A673 (cell line): Measurements from ENCODE around the gene SHISA5. TPM values are rescaled to one million over a fixed set of nuclear protein-coding genes. Genes with fewer than 3 reads are reported as not detected.

Source experiments
- BruUV-seq: library from RNA; stranded (reverse); fragments of 400-500 nt; replicated peaks from 2 replicates; lab custom pipeline; 2021; lab: Mats Ljungman, UMichigan
- CTCF ChIA-PET: fragments of 300-600 bp; sonication (Branson Sonifier 250); formaldehyde crosslinking; loops from one replicate; lab custom pipeline; 2022; ENCODE audit warnings: antibody characterized with exemption; lab: Charles Lee
- POLR2A ChIA-PET: fragments of 300-600 bp; sonication (Branson Sonifier 250); formaldehyde crosslinking; loops from one replicate; lab custom pipeline; 2022; ENCODE audit warnings: antibody characterized with exemption; ENCODE audit not compliant: low non-redundant PET; lab: Charles Lee
- DNase-seq: peaks from one replicate; pipeline ENCODE4 v3.0.0-alpha.2; 2015; ENCODE audit warnings: low spot score
- H3K27ac ChIP-seq: fragments of 200-600 bp; sonication (generic); 2 replicates; pipeline ENCODE4 v1.5.1; 2016; ENCODE audit warnings: mixed run types, low read depth, mild to moderate bottlenecking, mixed read lengths, antibody characterized with exemption, low read length; ENCODE audit not compliant: poor library complexity, severe bottlenecking
- H3K27me3 ChIP-seq: fragments of 200-600 bp; sonication (generic); replicated peaks from 2 replicates; pipeline ENCODE4 v1.6.1; 2017; ENCODE audit warnings: mixed run types, low read depth, mild to moderate bottlenecking, mixed read lengths, antibody characterized with exemption, low read length; ENCODE audit not compliant: insufficient read depth, poor library complexity
- H3K36me3 ChIP-seq: fragments of 200-600 bp; sonication (generic); 2 replicates; pipeline ENCODE4 v1.6.1; 2016; ENCODE audit warnings: mixed run types, mild to moderate bottlenecking, mixed read lengths, antibody characterized with exemption, low read length; ENCODE audit not compliant: insufficient read depth, poor library complexity, severe bottlenecking
- H3K4me1 ChIP-seq: fragments of 200-600 bp; sonication (generic); 2 replicates; pipeline ENCODE4 v1.6.1; 2017; ENCODE audit warnings: mixed run types, mild to moderate bottlenecking, mixed read lengths, antibody characterized with exemption, low read length; ENCODE audit not compliant: insufficient read depth, poor library complexity, severe bottlenecking
- H3K4me3 ChIP-seq: fragments of 200-600 bp; sonication (generic); 2 replicates; pipeline ENCODE4 v1.5.1; 2016; ENCODE audit warnings: low read depth, mixed run types, mild to moderate bottlenecking, mixed read lengths, low read length; ENCODE audit not compliant: poor library complexity, severe bottlenecking
- H3K9me3 ChIP-seq: fragments of 200-600 bp; sonication (generic); 2 replicates; pipeline ENCODE4 v1.6.1; 2016; ENCODE audit warnings: mixed run types, low read depth, mild to moderate bottlenecking, mixed read lengths, antibody characterized with exemption, low read length; ENCODE audit not compliant: poor library complexity, severe bottlenecking
- CTCF ChIP-seq: fragments of 300-800, 200-600 bp; sonication (generic); conservative IDR thresholded peaks from 2 replicates; pipeline ENCODE4 v1.5.1; 2017; ENCODE audit warnings: low read depth, mild to moderate bottlenecking, antibody characterized with exemption, low read length, moderate library complexity, mixed read lengths
- EZH2 ChIP-seq: fragments of 200-600 bp; sonication (generic); IDR thresholded peaks from 2 replicates; pipeline ENCODE4 v1.6.1; 2017; ENCODE audit warnings: borderline replicate concordance, low read depth, mild to moderate bottlenecking, mixed read lengths, antibody characterized with exemption, low read length; ENCODE audit not compliant: poor library complexity, severe bottlenecking
- intact Hi-C: fragments of 100-400 bp; cut with micrococcal nuclease; formaldehyde crosslinking; loops from one replicate; pipeline ENCODE4 v1.10.0; 2022; ENCODE audit not compliant: unreplicated experiment
- total RNA-seq: library from RNA; stranded (reverse); gene quantifications from 2 replicates; pipeline ENCODE4 v1.2.3, GENCODE V29; 2021

SHISA5 gene
- total RNA-seq, 1 experiment from 2014 or later = 61.8 TPM

GRCh38 chr3:48435774-48436476 is 68.0 kb downstream of the SHISA5 start:
- CTCF ChIA-PET = interaction anchor here (0.6 to 2.2 kb wide), 22 partner anchors 10 to 421 kb away, joined by 3 to 23 read pairs (median 4); partner anchors contain the start of genes ATRIP, PFKFB4 and ZNF589
- Histone ChIP-seq H3K27ac (no peak overlapping the region), H3K27me3 (no peaks in the 10 kb centered on the region), H3K4me3 (no peak overlapping the region), H3K9me3 (no peaks in the 10 kb centered on the region), H3K36me3 (no peaks in the 10 kb centered on the region), H3K4me1 (no peaks in the 10 kb centered on the region)
- POLR2A ChIA-PET = interaction anchor here (0.5 kb wide), 1 partner anchor 71 kb away, joined by 4 read pairs; no protein-coding TSS in a partner anchor
- no TSS peak for BruUV-seq
- intact Hi-C loops = loop anchor here (1.0 to 5.0 kb wide), 2 partner anchors 34 to 204 kb away; no protein-coding TSS in a partner anchor
- TF ChIP-seq CTCF = peak; percentile 98
- TF ChIP-seq EZH2 = no peak
- DNase-seq = peak; percentile 75

- Histone ChIP-seq H3K4me1 (no peaks in the 10 kb centered on the region), H3K27ac (no peak overlapping the region), H3K4me3 (no peak overlapping the region), H3K36me3 (no peaks in the 10 kb centered on the region), H3K27me3 (no peaks in the 10 kb centered on the region), H3K9me3 (no peaks in the 10 kb centered on the region)
- no TSS peak for BruUV-seq
- ChIA-PET CTCF (interaction anchor here (1.3 to 2.2 kb wide), 6 partner anchors 16 to 241 kb away, joined by 3 to 23 read pairs (median 8); partner anchors contain the start of gene ZNF589), POLR2A (no interaction called here)
- no peak for DNase-seq
- no peak for TF ChIP-seq EZH2
- intact Hi-C loops = loop anchor here (5.0 kb wide), 1 partner anchor 33 kb away; no protein-coding TSS in a partner anchor
These were observed 68.8 kb downstream of the SHISA5 start for GRCh38 chr3:48435223-48435595.

GRCh38 chr3:48434591-48435222 is 69.3 kb downstream of the SHISA5 start:
- Histone ChIP-seq H3K4me1 (no peaks in the 10 kb centered on the region), H3K9me3 (no peaks in the 10 kb centered on the region), H3K36me3 (no peaks in the 10 kb centered on the region), H3K27ac (no peak overlapping the region), H3K4me3 (no peak overlapping the region), H3K27me3 (no peaks in the 10 kb centered on the region)
- POLR2A ChIA-PET = no interaction called here
- no TSS peak for BruUV-seq
- no peak for DNase-seq
- CTCF ChIA-PET = interaction anchor here (0.8 to 1.8 kb wide), 2 partner anchors 34 to 240 kb away, joined by 3 to 23 read pairs; no protein-coding TSS in a partner anchor
- intact Hi-C loops = loop anchor here (5.0 kb wide), 2 partner anchors 32 to 162 kb away; no protein-coding TSS in a partner anchor
- no peak for TF ChIP-seq CTCF
- TF ChIP-seq EZH2 = no peak
